Smooth muscle cell of the coronary artery (primary cell): ENCODE measurements around the gene ANXA7. TPM values are rescaled to one million over a fixed set of nuclear protein-coding genes. Genes with fewer than 3 reads are reported as not detected.

Experiments
- total RNA-seq: library from RNA; depleted of rRNA; stranded (reverse); fragments of >200 nt; gene quantifications from 2 replicates; pipeline ENCODE4 v1.2.3, GENCODE V29; 2014; ENCODE audit warnings: low replicate concordance

ANXA7 gene
- 82.7 and 89.0 TPM in 2 replicates for total RNA-seq

GRCh38 chr10:73413528-73414229, at the start of gene ANXA7:
TSS of gene ANXA7 (minus strand) at chr10:73414058. CDS start at chr10:73400856, 13,202 bp downstream.

GRCh38 chr10:73433538-73433867, 19.6 kb upstream of the ANXA7 start, which contains the start of gene MSS51:
TSS of gene MSS51 (minus strand) at chr10:73433561. CDS start at chr10:73428284, 5,277 bp downstream.

GRCh38 chr10:73358331-73359279, 55.3 kb downstream of the ANXA7 start, which contains the start of gene CFAP70:
TSS of gene CFAP70 (minus strand) at chr10:73358864. CDS start at chr10:73354796, 4,068 bp downstream.

Other genes starting within 250 kb of the ANXA7 start
- 10.8 and 17.5 TPM in 2 replicates for gene ECD, start 246.1 kb downstream of the ANXA7 start, total RNA-seq
- 28.4 and 53.4 TPM in 2 replicates for gene FAM149B1, start 245.9 kb downstream of the ANXA7 start, total RNA-seq
- 13.3 and 25.7 TPM in 2 replicates for gene DNAJC9, start 166.8 kb downstream of the ANXA7 start, total RNA-seq
- 59.3 and 75.2 TPM in 2 replicates for gene MRPS16, start 161.4 kb downstream of the ANXA7 start, total RNA-seq
- gene CFAP70, start 55.2 kb downstream of the ANXA7 start, total RNA-seq = 0.30 and 0.94 TPM in 2 replicates
- 0.60 and 1.8 TPM in 2 replicates for gene MSS51, start 19.5 kb upstream of the ANXA7 start, total RNA-seq
- 18.4 and 21.1 TPM in 2 replicates for gene PPP3CB, start 82.0 kb upstream of the ANXA7 start, total RNA-seq
- gene USP54, start 177.3 kb upstream of the ANXA7 start, total RNA-seq = 3.4 and 5.3 TPM in 2 replicates
- 0.23 TPM in 1 of 2 replicates, not detected in the other for gene MYOZ1, start 227.4 kb upstream of the ANXA7 start, total RNA-seq
- gene SYNPO2L, start 242.0 kb upstream of the ANXA7 start, total RNA-seq = under 0.01 TPM in 1 of 2 replicates, not detected in the other